ENCODE measurements around the gene RNU5B-1. TPM values are rescaled to one million over a fixed set of nuclear protein-coding genes. Genes with fewer than 3 reads are reported as not detected.

The RNU5B-1 gene
- total and polyA plus RNA-seq, 9 of the 15 experiments (the other 6 are each of a cell fraction or from before 2014, with no cell fraction given) = 14.2 TPM; not detected in 8

- peaks cover 5 to 25% of the 10 kb centered on the region in 2 experiments for H3K4me1 ChIP-seq (replicated peaks in 1 of 2; ENCODE audit: control insufficient read depth in 2 of 2, insufficient read depth in 2 of 2, low read length in 2 of 2)
- no peaks in the 10 kb centered on the region; the same call in 1 of the 2 replicates for H4K20me1 ChIP-seq (replicated peaks; ENCODE audit: control insufficient read depth, insufficient read depth, low read length)
- BruUV-seq (replicated peaks) = no TSS peak
- H3K79me2 ChIP-seq (ENCODE audit: control insufficient read depth, insufficient read depth, low read length) = no peaks in the 10 kb centered on the region
- H3K27me3 ChIP-seq (ENCODE audit: control insufficient read depth in 2 of 2, insufficient read depth in 2 of 2, low read length in 2 of 2) = peaks cover 32 to 61% of the 10 kb centered on the region in 2 experiments; a peak in 4 of 5 replicates
- H3K9ac ChIP-seq (ENCODE audit: insufficient read depth in 1 of 2, low read depth in 2 of 2, low read length in 2 of 2) = no peak overlapping the region
- CTCF ChIA-PET (ENCODE audit: low intra/inter-chr PET ratio) = no interaction called here
- WGBS (ENCODE audit: insufficient coverage, low coverage, missing lambda C conversion rate) = 2% methylated on average over 6 of the region's 6 CpGs
- in situ Hi-C loops (cut with MboI) (no loop called here), intact Hi-C loops (cut with micrococcal nuclease) (no loop called here)
- no peak overlapping the region for H3K4me2 ChIP-seq (ENCODE audit: insufficient read depth, low read length)
- POLR2A ChIA-PET = interaction anchor here (0.5 to 6.0 kb wide), 4 partner anchors 26 to 217 kb away, joined by 3 to 35 read pairs (median 4); partner anchors contain the start of gene RNU5B-1
- no peaks in the 10 kb centered on the region for H3K36me3 ChIP-seq (ENCODE audit: control insufficient read depth, insufficient read depth, low read length)
- TF ChIP-seq DIDO1 (tag; IDR thresholded peaks at IDR 0.05; ENCODE audit: low read depth) = no peak
- no peak for TF ChIP-seq KLF6 (CRISPR knock-in tag; IDR thresholded peaks at IDR 0.05; ENCODE audit: borderline replicate concordance)
- H3K4me3 ChIP-seq = no peak overlapping the region
- H2AFZ ChIP-seq (ENCODE audit: low read depth, low read length) = no peak overlapping the region
- H3K9me1 ChIP-seq (ENCODE audit: control insufficient read depth, insufficient read depth, low read length) = no peaks in the 10 kb centered on the region
- no peak for DNase-seq (ENCODE audit: extremely low read depth in 1 of 4, low spot score in 3 of 4)
- H3K9me3 ChIP-seq (replicated peaks; ENCODE audit: control insufficient read depth, insufficient read depth, low read depth, low read length) = no peaks in the 10 kb centered on the region
- FAIRE-seq = no peak
- no peak overlapping the region for H3K27ac ChIP-seq (ENCODE audit: extremely low read depth, low read depth, low read length)
- no peak for ATAC-seq
Observed at GRCh38 chr15:65337436-65338070, 33.1 kb downstream of the RNU5B-1 start.

DNA sequence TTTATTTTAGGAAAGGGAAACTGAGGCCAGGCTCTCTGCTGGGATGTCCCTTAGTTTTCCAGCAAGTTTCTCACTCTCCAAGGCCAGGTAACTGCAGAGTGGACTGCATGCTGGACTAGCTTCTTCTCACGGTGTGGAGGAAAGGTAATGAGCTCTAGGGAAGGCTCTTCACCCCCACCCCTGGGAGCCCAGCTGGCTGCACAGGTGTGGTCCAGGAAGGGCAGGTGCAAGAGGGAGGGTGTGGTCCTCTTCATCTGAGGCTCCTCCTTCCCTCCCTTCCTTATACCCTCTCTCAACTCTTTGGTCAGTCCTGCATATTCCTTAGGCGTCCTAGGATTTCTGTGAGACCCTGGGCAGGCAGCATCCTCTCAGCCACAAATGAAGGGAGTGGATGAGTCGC lies 33.9 kb downstream of the RNU5B-1 start:
- Histone ChIP-seq H3K9me3 (replicated peaks; ENCODE audit: control insufficient read depth, insufficient read depth, low read depth, low read length) (no peaks in the 10 kb centered on the region), H3K9me1 (ENCODE audit: control insufficient read depth, insufficient read depth, low read length) (no peaks in the 10 kb centered on the region), H3K4me3 (no peak overlapping the region), H3K27ac (ENCODE audit: extremely low read depth, low read depth, low read length) (no peak overlapping the region), H3K4me2 (ENCODE audit: insufficient read depth, low read length) (no peak overlapping the region), H2AFZ (ENCODE audit: low read depth, low read length) (no peak overlapping the region), H4K20me1 (replicated peaks; ENCODE audit: control insufficient read depth, insufficient read depth, low read length) (no peaks in the 10 kb centered on the region; the same call in 1 of the 2 replicates), H3K36me3 (ENCODE audit: control insufficient read depth, insufficient read depth, low read length) (no peaks in the 10 kb centered on the region), H3K4me1 (replicated peaks in 1 of 2; ENCODE audit: control insufficient read depth in 2 of 2, insufficient read depth in 2 of 2, low read length in 2 of 2) (peaks cover 5 to 17% of the 10 kb centered on the region in 2 experiments), H3K79me2 (ENCODE audit: control insufficient read depth, insufficient read depth, low read length) (no peaks in the 10 kb centered on the region), H3K27me3 (ENCODE audit: control insufficient read depth in 2 of 2, insufficient read depth in 2 of 2, low read length in 2 of 2) (peaks cover 32 to 58% of the 10 kb centered on the region in 2 experiments; a peak in 4 of 5 replicates), H3K9ac (ENCODE audit: insufficient read depth in 1 of 2, low read depth in 2 of 2, low read length in 2 of 2) (no peak overlapping the region)
- FAIRE-seq (no peak), DNase-seq (ENCODE audit: extremely low read depth in 1 of 4, low spot score in 3 of 4) (no peak), ATAC-seq (no peak)
- BruUV-seq (replicated peaks) = no TSS peak
- WGBS (ENCODE audit: insufficient coverage, low coverage, missing lambda C conversion rate) = 0% methylated on average over 3 of the region's 3 CpGs
- in situ Hi-C loops (cut with MboI) = no loop called here
- POLR2A ChIA-PET = interaction anchor here (6.0 kb wide), 1 partner anchor 33 kb away, joined by 35 read pairs; the partner anchor contains the start of gene RNU5B-1
- intact Hi-C loops (cut with micrococcal nuclease) = no loop called here
- CTCF ChIA-PET (ENCODE audit: low intra/inter-chr PET ratio) = no interaction called here
- TF ChIP-seq ZNF717 (CRISPR knock-in tag; IDR thresholded peaks at IDR 0.05) = no peak

Measured in K562 (cell line).